ENCODE measurements around the gene SNPH. TPM values are rescaled to one million over a fixed set of nuclear protein-coding genes. Genes with fewer than 3 reads are reported as not detected.

Gene SNPH
- total RNA-seq, 4 donors from 2014 or later: 9.3 to 16.2 (median 13.6) TPM

GRCh38 chr20:1295276-1295930, 29.3 kb downstream of the SNPH start:
- Histone ChIP-seq H3K4me1 (peaks cover 0 to 7% of the 10 kb centered on the region in 2 donors), H3K9me3 (no peaks in the 10 kb centered on the region), H3K36me3 (no peaks in the 10 kb centered on the region), H3K4me3 (replicated peaks in 1 of 3) (no peak overlapping the region), H3K27ac (no peak overlapping the region), H3K27me3 (no peaks in the 10 kb centered on the region)
- TF ChIP-seq CTCF (IDR thresholded peaks at IDR 0.05) (no peak), POLR2A (IDR thresholded peaks at IDR 0.05) (no peak)
- WGBS, 2 donors: 93 to 96% methylated on average over 13 to 20 of the region's 20 CpGs
- no peak for DNase-seq
- intact Hi-C loops (cut with DNase I): no loop called here

- TF ChIP-seq POLR2A (IDR thresholded peaks at IDR 0.05): no peak
- TF ChIP-seq CTCF (IDR thresholded peaks at IDR 0.05): no peak
- WGBS, 2 donors: 94 to 96% methylated on average over 12 to 15 of the region's 20 CpGs
- no peaks in the 10 kb centered on the region for H3K9me3 ChIP-seq
- peaks cover 0 to 7% of the 10 kb centered on the region in 2 donors for H3K4me1 ChIP-seq
- no peaks in the 10 kb centered on the region for H3K36me3 ChIP-seq
- no peaks in the 10 kb centered on the region for H3K27me3 ChIP-seq
- no peak overlapping the region for H3K4me3 ChIP-seq (replicated peaks in 1 of 3)
- intact Hi-C loops (cut with DNase I): no loop called here
- H3K27ac ChIP-seq: no peak overlapping the region
- DNase-seq: no peak
Observed at GRCh38 chr20:1296117-1296610, 30.1 kb downstream of the SNPH start.

GRCh38 chr20:1296922-1297321, 30.8 kb downstream of the SNPH start:
- Histone ChIP-seq H3K27ac (no peak overlapping the region), H3K36me3 (no peaks in the 10 kb centered on the region), H3K27me3 (no peaks in the 10 kb centered on the region), H3K4me3 (replicated peaks in 1 of 3) (no peak overlapping the region), H3K4me1 (peaks cover 0 to 7% of the 10 kb centered on the region in 2 donors), H3K9me3 (no peaks in the 10 kb centered on the region)
- no peak for DNase-seq
- TF ChIP-seq POLR2A (IDR thresholded peaks at IDR 0.05): no peak
- TF ChIP-seq CTCF (IDR thresholded peaks at IDR 0.05): no peak
- intact Hi-C loops (cut with DNase I): no loop called here
- WGBS, 2 donors: 88 to 91% methylated on average over 14 of the region's 14 CpGs

GRCh38 chr20:1297486-1297885, 31.4 kb downstream of the SNPH start:
- WGBS, 2 donors: 93 to 96% methylated on average over 2 of the region's 2 CpGs
- Histone ChIP-seq H3K4me1 (peaks cover 0 to 8% of the 10 kb centered on the region in 2 donors), H3K27me3 (no peaks in the 10 kb centered on the region), H3K9me3 (no peaks in the 10 kb centered on the region), H3K36me3 (no peaks in the 10 kb centered on the region), H3K27ac (no peak overlapping the region), H3K4me3 (replicated peaks in 1 of 3) (no peak overlapping the region)
- TF ChIP-seq POLR2A (IDR thresholded peaks at IDR 0.05) (no peak), CTCF (IDR thresholded peaks at IDR 0.05) (no peak)
- intact Hi-C loops (cut with DNase I): no loop called here
- no peak for DNase-seq

GRCh38 chr20:1298166-1298565, 32.1 kb downstream of the SNPH start:
- no peaks in the 10 kb centered on the region for H3K36me3 ChIP-seq
- peaks cover 5 to 14% of the 10 kb centered on the region in 2 donors for H3K4me1 ChIP-seq
- H3K27me3 ChIP-seq: no peaks in the 10 kb centered on the region
- H3K27ac ChIP-seq: no peak overlapping the region
- no peak overlapping the region for H3K4me3 ChIP-seq (replicated peaks in 1 of 3)
- WGBS, 2 donors: 90 to 95% methylated on average over 5 of the region's 5 CpGs
- intact Hi-C loops (cut with DNase I): no loop called here
- no peaks in the 10 kb centered on the region for H3K9me3 ChIP-seq
- TF ChIP-seq POLR2A (IDR thresholded peaks at IDR 0.05) (no peak), CTCF (IDR thresholded peaks at IDR 0.05) (no peak)
- no peak for DNase-seq
